B cell (primary cell): ENCODE measurements around the gene DMRTA1.
A peak's percentile ranks its signal among the peaks of the same experiment; 100 is the strongest.

Source experiments
- EZH2 ChIP-seq: IDR thresholded peaks from 2 replicates; pipeline ENCODE4 v1.6.1; 2012; ENCODE audit warnings: borderline replicate concordance, low read depth, mild to moderate bottlenecking, moderate library complexity, low read length; ENCODE audit not compliant: insufficient read depth, poor library complexity, severe bottlenecking
- TF ChIP-seq, protein P1 (sequence below): fragments of 200-600 bp; IDR thresholded peaks from one replicate; pipeline ENCODE4 v1.8.0; 2022; ENCODE audit warnings: antibody characterized with exemption, mild to moderate bottlenecking

DNA sequence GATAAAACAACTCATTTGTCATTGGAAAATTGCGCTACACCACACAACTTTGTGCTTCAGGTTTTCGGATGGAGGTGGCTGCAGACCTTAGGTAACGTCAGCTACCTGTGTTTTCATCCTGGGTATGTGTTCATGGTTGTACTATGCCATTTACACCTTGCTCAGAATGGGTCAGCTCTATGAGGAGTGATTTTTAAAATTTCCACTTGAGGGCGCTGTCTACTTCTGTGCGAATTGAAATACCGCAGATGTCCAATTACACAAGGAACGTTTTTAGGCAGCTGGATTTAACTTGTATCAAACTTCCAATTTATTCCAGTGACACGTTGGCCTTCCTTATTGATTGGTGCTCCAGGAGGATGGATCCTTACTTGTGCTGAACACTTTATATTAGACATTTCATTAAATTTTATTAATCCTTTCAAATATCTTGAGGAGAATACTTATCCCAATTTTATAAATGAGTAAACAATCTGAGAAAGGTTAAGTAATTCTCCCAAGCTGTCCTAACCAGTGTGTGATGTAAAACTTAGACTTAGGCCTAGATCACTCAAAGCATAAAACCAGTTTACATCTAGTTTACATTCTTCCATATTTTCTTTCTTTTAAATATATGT lies 23.4 kb downstream of the DMRTA1 start:
- TF ChIP-seq, protein P1, sequence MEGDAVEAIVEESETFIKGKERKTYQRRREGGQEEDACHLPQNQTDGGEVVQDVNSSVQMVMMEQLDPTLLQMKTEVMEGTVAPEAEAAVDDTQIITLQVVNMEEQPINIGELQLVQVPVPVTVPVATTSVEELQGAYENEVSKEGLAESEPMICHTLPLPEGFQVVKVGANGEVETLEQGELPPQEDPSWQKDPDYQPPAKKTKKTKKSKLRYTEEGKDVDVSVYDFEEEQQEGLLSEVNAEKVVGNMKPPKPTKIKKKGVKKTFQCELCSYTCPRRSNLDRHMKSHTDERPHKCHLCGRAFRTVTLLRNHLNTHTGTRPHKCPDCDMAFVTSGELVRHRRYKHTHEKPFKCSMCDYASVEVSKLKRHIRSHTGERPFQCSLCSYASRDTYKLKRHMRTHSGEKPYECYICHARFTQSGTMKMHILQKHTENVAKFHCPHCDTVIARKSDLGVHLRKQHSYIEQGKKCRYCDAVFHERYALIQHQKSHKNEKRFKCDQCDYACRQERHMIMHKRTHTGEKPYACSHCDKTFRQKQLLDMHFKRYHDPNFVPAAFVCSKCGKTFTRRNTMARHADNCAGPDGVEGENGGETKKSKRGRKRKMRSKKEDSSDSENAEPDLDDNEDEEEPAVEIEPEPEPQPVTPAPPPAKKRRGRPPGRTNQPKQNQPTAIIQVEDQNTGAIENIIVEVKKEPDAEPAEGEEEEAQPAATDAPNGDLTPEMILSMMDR: peak; percentile 62
- TF ChIP-seq EZH2: no peak
